Thoracic aorta (tissue), 2 donors: ENCODE measurements around the gene RTRAF. TPM values are rescaled to one million over a fixed set of nuclear protein-coding genes. Genes with fewer than 3 reads are reported as not detected.

Experiments used
- ATAC-seq: fragments of 150-250 bp; one replicate; pipeline ENCODE4 v1.8.0; 2017; ENCODE audit warnings: low read depth; ENCODE audit not compliant: insufficient number of reproducible peaks, low FRiP score
- DNase-seq: peaks from one replicate; pipeline ENCODE4 v3.0.0-alpha.2; 2020; ENCODE audit warnings: low spot score
- H3K27ac ChIP-seq, 2 donors: fragments of 200-600 bp; sonication (generic); 1 replicate in 1 of 2; 2 replicates in 1 of 2; pipeline ENCODE4 v1.5.1; 2016; ENCODE audit warnings: mild to moderate bottlenecking in 2 of 2, moderate library complexity in 2 of 2
- H3K27me3 ChIP-seq: fragments of 200-600 bp; sonication (generic); replicated peaks from 2 replicates; pipeline ENCODE4 v1.6.0; 2016; ENCODE audit warnings: mild to moderate bottlenecking; ENCODE audit not compliant: insufficient read depth
- H3K36me3 ChIP-seq: fragments of 200-600 bp; sonication (generic); one replicate; pipeline ENCODE4 v1.5.1; 2016
- H3K4me1 ChIP-seq, 2 donors: fragments of 200-600 bp; sonication (generic); 1 replicate in 1 of 2; 2 replicates in 1 of 2; pipeline versions ENCODE4 v1.5.1 to v1.6.0; 2016; ENCODE audit warnings: low read depth in 2 of 2, mild to moderate bottlenecking in 1 of 2; ENCODE audit not compliant: control insufficient read depth in 1 of 2
- H3K4me3 ChIP-seq: fragments of 200-600 bp; sonication (generic); 2 replicates; pipeline ENCODE4 v1.5.1; 2016; ENCODE audit warnings: mild to moderate bottlenecking
- H3K9me3 ChIP-seq: fragments of 200-600 bp; sonication (generic); 2 replicates; pipeline ENCODE4 v1.5.1; 2016
- total RNA-seq, 2 donors: library from RNA; depleted of rRNA; stranded (reverse); fragments of >200 nt; gene quantifications; one replicate each; pipeline versions ENCODE4 v1.1.0 to v1.2.3, GENCODE V29; 2016
- TF ChIP-seq, protein P1 (sequence below): fragments of 200-600 bp; sonication (generic); IDR thresholded peaks from one replicate; pipeline ENCODE4 v1.5.1; 2019; ENCODE audit warnings: antibody characterized with exemption

Gene RTRAF
- total RNA-seq, 2 donors from 2014 or later: 36.9 to 44.8 TPM

DNA sequence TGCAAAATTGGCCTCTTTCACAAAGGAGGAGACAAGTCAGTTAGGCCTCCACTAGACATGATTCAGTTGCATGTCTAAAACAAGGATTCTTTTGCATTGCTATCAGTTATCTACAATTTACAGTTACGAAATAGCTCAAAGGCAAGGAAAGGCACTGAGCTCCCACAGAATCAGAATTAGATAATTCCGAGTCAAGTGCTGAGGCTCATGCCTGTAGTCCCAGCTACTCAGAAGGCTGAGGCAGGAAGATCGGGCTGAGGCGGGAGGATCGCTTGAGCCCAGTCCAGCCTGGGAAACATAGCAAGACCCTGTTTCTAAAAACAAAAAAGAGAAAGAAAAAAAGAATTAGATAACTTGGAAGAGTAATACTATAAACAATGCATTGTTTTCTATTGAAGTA, 12.3 kb upstream of the RTRAF start:
- H3K4me3 ChIP-seq: no peak overlapping the region
- DNase-seq (no peak), ATAC-seq (no peak)
- H3K9me3 ChIP-seq: no peaks in the 10 kb centered on the region
- TF ChIP-seq, protein P1, sequence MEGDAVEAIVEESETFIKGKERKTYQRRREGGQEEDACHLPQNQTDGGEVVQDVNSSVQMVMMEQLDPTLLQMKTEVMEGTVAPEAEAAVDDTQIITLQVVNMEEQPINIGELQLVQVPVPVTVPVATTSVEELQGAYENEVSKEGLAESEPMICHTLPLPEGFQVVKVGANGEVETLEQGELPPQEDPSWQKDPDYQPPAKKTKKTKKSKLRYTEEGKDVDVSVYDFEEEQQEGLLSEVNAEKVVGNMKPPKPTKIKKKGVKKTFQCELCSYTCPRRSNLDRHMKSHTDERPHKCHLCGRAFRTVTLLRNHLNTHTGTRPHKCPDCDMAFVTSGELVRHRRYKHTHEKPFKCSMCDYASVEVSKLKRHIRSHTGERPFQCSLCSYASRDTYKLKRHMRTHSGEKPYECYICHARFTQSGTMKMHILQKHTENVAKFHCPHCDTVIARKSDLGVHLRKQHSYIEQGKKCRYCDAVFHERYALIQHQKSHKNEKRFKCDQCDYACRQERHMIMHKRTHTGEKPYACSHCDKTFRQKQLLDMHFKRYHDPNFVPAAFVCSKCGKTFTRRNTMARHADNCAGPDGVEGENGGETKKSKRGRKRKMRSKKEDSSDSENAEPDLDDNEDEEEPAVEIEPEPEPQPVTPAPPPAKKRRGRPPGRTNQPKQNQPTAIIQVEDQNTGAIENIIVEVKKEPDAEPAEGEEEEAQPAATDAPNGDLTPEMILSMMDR: no peak
- H3K4me1 ChIP-seq: peaks cover 2 to 12% of the 10 kb centered on the region in 2 donors
- H3K27me3 ChIP-seq: no peaks in the 10 kb centered on the region
- H3K27ac ChIP-seq: no peak overlapping the region
- H3K36me3 ChIP-seq: no peaks in the 10 kb centered on the region

DNA sequence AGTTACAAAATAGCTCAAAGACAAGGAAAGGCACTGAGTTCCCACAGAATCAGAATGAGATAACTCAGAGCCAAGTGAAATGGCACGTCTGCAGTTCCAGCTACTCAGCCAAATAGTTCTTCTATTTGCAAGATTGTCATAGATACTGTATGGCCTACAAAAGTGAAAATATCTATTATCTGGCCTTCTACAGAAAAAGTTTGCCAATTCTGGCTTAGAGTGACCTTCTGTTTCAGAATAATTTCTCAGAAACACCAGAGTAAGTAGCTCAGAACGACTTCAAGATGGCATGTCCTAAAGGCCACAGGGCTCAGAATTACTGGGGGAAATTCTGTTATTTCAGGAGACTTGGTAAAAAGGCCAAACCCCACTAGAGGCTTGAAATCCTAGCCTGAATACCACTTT, 10.7 kb upstream of the RTRAF start:
- H3K27ac ChIP-seq: no peak overlapping the region
- peak; percentile 15 for ATAC-seq

DNA sequence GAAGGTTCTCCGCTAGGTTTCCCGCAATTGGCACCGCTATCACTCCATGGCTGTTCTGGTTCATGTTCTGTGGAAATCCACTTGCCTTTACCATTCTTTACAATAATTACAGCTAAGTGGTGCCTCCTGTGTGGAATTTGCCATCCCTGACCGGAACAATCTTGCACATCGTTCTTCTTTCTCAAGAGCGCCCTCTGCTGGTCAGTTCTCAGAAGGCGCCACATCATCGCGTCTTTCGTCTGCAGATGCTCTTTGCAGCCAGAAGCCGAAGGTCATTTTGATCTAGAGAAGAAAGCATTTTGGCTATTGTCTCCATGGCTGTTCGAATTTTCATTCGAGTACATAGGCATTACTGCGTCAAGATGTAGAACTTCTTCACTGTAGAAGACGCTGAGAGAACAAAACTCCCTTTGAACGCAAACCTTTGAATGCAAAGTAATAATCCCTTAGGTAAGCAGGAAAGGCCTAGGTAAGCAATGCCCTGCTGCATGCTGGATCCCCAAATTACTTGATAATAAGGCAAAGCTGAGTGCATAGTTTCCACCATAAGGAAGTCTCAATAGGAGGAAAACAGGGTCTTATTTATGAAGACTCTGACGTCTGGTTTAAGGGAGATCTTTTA, 10.1 kb upstream of the RTRAF start:
- Histone ChIP-seq H3K9me3 (no peaks in the 10 kb centered on the region), H3K27ac (no peak overlapping the region), H3K36me3 (no peaks in the 10 kb centered on the region), H3K27me3 (no peaks in the 10 kb centered on the region), H3K4me3 (no peak overlapping the region), H3K4me1 (peaks cover 2 to 12% of the 10 kb centered on the region in 2 donors)
- peak; percentile 46 for DNase-seq
- TF ChIP-seq, protein P1: peak; percentile 90
- ATAC-seq: peak; percentile 75

More for the DNA sequence above, 10.7 kb upstream of the RTRAF start:
- Histone ChIP-seq H3K4me1 (peaks cover 2 to 12% of the 10 kb centered on the region in 2 donors), H3K9me3 (no peaks in the 10 kb centered on the region), H3K4me3 (no peak overlapping the region), H3K27me3 (no peaks in the 10 kb centered on the region), H3K36me3 (no peaks in the 10 kb centered on the region)
- DNase-seq: no peak
- TF ChIP-seq, protein P1: no peak

DNA sequence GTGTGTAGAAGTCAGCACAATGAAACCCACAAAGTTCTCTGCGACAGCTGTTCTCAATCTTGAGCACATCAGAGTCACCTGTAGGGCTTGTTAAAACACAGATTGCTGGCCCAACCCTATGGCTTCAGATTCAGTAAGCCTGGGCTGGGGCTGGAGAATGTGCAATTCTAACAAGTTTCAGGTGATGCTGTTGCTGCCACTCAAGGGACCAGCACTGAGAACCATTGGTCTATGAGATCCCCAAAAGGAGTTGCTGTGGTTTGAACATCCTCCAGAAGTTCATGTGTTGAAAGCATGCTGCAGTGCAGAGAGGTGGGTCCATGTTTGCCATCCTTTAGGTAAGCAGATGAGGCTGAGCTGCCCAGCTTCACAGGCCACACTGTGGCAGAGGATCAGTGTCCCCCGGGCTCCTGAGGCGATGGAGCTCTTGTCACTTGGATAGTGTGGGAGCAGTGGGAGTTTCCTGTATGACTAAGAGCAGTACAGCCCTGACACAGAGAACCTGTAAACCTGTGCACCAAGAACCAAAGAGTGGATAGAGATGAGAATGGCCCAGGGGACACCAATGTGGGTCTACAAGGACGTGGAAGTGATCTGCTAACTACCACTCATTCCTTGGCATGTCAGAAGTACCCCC, 8.0 kb upstream of the RTRAF start:
- no peak for DNase-seq
- H3K4me1 ChIP-seq: peaks cover 2 to 12% of the 10 kb centered on the region in 2 donors
- no peaks in the 10 kb centered on the region for H3K9me3 ChIP-seq
- no peaks in the 10 kb centered on the region for H3K36me3 ChIP-seq
- no peak for ATAC-seq
- H3K27me3 ChIP-seq: no peaks in the 10 kb centered on the region
- H3K4me3 ChIP-seq: no peak overlapping the region
- TF ChIP-seq, protein P1: no peak
- H3K27ac ChIP-seq: no peak overlapping the region

DNA sequence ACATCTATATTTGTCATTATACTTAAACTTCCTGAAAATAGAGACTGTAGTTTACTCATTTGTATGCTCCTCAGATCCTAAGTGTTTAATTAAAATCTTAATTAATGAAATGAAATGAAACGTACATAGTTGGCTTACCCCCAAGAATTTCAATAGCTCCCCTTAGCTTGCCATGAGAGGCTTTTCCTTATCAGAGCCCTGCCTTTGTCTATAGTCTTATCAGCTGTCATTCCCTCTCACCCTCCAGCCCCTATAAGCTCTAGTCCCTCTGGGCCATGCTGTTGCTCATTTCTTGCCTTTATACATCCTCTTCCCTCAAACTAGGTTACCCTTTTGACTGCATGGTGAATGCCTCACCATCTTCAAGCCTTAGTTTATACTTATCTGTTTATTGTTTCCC, 1.1 kb upstream of the RTRAF start:
- no peak for DNase-seq
- Histone ChIP-seq H3K36me3 (no peaks in the 10 kb centered on the region), H3K4me3 (no peak overlapping the region), H3K9me3 (no peaks in the 10 kb centered on the region), H3K27ac (peak overlapping the region in 1 of 2 donors; percentile 77), H3K4me1 (peaks cover 0 to 21% of the 10 kb centered on the region in 2 donors), H3K27me3 (no peaks in the 10 kb centered on the region)
- TF ChIP-seq, protein P1: no peak
- no peak for ATAC-seq
